HL-60 (cell line): ENCODE results near the gene TIRAP.

Experiments used
- DNase-seq, 2 experiments: peaks; one replicate each; pipeline ENCODE4 v3.0.0-alpha.2; 2010 to 2020; ENCODE audit warnings: low read depth in 1 of 2, low spot score in 1 of 2
- H3K27ac ChIP-seq: fragments of 250-450 bp; sonication (Bioruptor Pico); replicated peaks from 2 replicates; pipeline ENCODE4 v1.5.1; 2020; ENCODE audit warnings: mild to moderate bottlenecking, moderate library complexity
- H3K27me3 ChIP-seq: fragments of 250-450 bp; sonication (Bioruptor Pico); 2 replicates; pipeline ENCODE4 v1.5.1; 2021; ENCODE audit warnings: mild to moderate bottlenecking, moderate library complexity; ENCODE audit not compliant: insufficient read depth, poor library complexity, severe bottlenecking
- H3K4me3 ChIP-seq: replicated peaks from 2 replicates; pipeline ENCODE4 v1.5.1; 2011; ENCODE audit warnings: mild to moderate bottlenecking, control low read depth, low read length; ENCODE audit not compliant: insufficient read depth
- CTCF ChIP-seq: IDR thresholded peaks from one replicate; pipeline ENCODE4 v1.5.1; 2011; ENCODE audit warnings: low read length, control low read depth, inconsistent platforms; ENCODE audit not compliant: insufficient read depth
- GABPA ChIP-seq: IDR thresholded peaks from 2 replicates; pipeline ENCODE4 v1.6.1; 2012; ENCODE audit warnings: low read depth
- POLR2AphosphoS5 ChIP-seq: IDR thresholded peaks from 2 replicates; pipeline ENCODE4 v1.6.1; 2012; ENCODE audit warnings: low read depth
- REST ChIP-seq: IDR thresholded peaks from 2 replicates; pipeline ENCODE4 v1.6.1; 2012; ENCODE audit warnings: low read depth; ENCODE audit not compliant: insufficient replicate concordance
- SPI1 ChIP-seq: IDR thresholded peaks from 2 replicates; pipeline ENCODE4 v1.6.1; 2012; ENCODE audit warnings: low read depth, mild to moderate bottlenecking, borderline replicate concordance

The TIRAP gene

GRCh38 chr11:126336138-126336541 lies 53.2 kb downstream of the TIRAP start:
- Histone ChIP-seq H3K27ac (peak overlapping the region; percentile 65), H3K27me3 (no peaks in the 10 kb centered on the region), H3K4me3 (no peak overlapping the region)
- DNase-seq = peak in 1 of 2 experiments; percentile 38
- no peak for TF ChIP-seq POLR2AphosphoS5
- TF ChIP-seq CTCF = no peak
- TF ChIP-seq REST = no peak
- TF ChIP-seq SPI1 = no peak
- TF ChIP-seq GABPA = no peak

- peak in 1 of 2 experiments; percentile 86 for DNase-seq
- TF ChIP-seq SPI1 = peak; percentile 83
- TF ChIP-seq REST = no peak
- peak; percentile 70 for TF ChIP-seq POLR2AphosphoS5
These were observed 53.8 kb downstream of the TIRAP start for GRCh38 chr11:126336671-126337101.

GRCh38 chr11:126337126-126337473 lies 54.2 kb downstream of the TIRAP start:
- DNase-seq = no peak
- no peak for TF ChIP-seq REST
- TF ChIP-seq CTCF = no peak
- no peak for TF ChIP-seq GABPA
- TF ChIP-seq SPI1 = no peak
- no peak for TF ChIP-seq POLR2AphosphoS5
- no peak overlapping the region for H3K4me3 ChIP-seq
- peak overlapping the region; percentile 65 for H3K27ac ChIP-seq
- no peaks in the 10 kb centered on the region for H3K27me3 ChIP-seq

More at GRCh38 chr11:126336671-126337101, 53.8 kb downstream of the TIRAP start:
- Histone ChIP-seq H3K27ac (peak overlapping the region; percentile 65), H3K27me3 (no peaks in the 10 kb centered on the region), H3K4me3 (no peak overlapping the region)
